MCF 10A (cell line): Measurements from ENCODE around the gene TBX6. TPM values are rescaled to one million over a fixed set of nuclear protein-coding genes. Genes with fewer than 3 reads are reported as not detected.

ENCODE experiments used
- BruUV-seq: library from RNA; stranded (reverse); fragments of 400-500 nt; replicated peaks from 2 replicates; lab custom pipeline; 2021; lab: Mats Ljungman, UMichigan
- CTCF ChIA-PET: fragments of 300-600 bp; sonication (Branson Sonifier 250); formaldehyde crosslinking; extraction: SDS; loops from one replicate; lab custom pipeline; 2021; ENCODE audit warnings: antibody characterized with exemption, inconsistent platforms; lab: Yijun Ruan, JAX
- POLR2A ChIA-PET: fragments of 300-600, 350-650 bp; sonication (Branson Sonifier 250); formaldehyde crosslinking; extraction: SDS; loops from one replicate; lab custom pipeline; 2020; ENCODE audit warnings: antibody characterized with exemption, inconsistent platforms; lab: Yijun Ruan, JAX
- DNase-seq: peaks from one replicate; pipeline ENCODE4 v3.0.0-alpha.2; 2018; ENCODE audit not compliant: unreplicated experiment
- H3K27ac Mint-ChIP-seq: one replicate; pipeline ENCODE4 v1.8.0; 2022; ENCODE audit warnings: mild to moderate bottlenecking, low read depth, mixed read lengths; ENCODE audit not compliant: unreplicated experiment
- H3K27me3 Mint-ChIP-seq: one replicate; pipeline ENCODE4 v1.8.0; 2022; ENCODE audit warnings: mixed read lengths; ENCODE audit not compliant: insufficient read depth, unreplicated experiment
- H3K36me3 Mint-ChIP-seq: one replicate; pipeline ENCODE4 v1.8.0; 2022; ENCODE audit warnings: mild to moderate bottlenecking, moderate library complexity, mixed read lengths; ENCODE audit not compliant: insufficient read depth, unreplicated experiment
- H3K4me1 Mint-ChIP-seq: one replicate; pipeline ENCODE4 v1.8.0; 2022; ENCODE audit warnings: mixed read lengths; ENCODE audit not compliant: insufficient read depth, unreplicated experiment
- H3K4me3 Mint-ChIP-seq: one replicate; pipeline ENCODE4 v1.8.0; 2022; ENCODE audit warnings: mild to moderate bottlenecking, moderate library complexity, mixed read lengths; ENCODE audit not compliant: unreplicated experiment
- H3K9me3 Mint-ChIP-seq: one replicate; pipeline ENCODE4 v1.8.0; 2022; ENCODE audit warnings: mixed read lengths; ENCODE audit not compliant: unreplicated experiment
- intact Hi-C: fragments of 100-400 bp; cut with micrococcal nuclease; formaldehyde crosslinking; loops from 2 replicates; pipeline ENCODE4 v1.14.1; 2022
- total RNA-seq: library from RNA; stranded (reverse); gene quantifications from 2 replicates; pipeline ENCODE4 v1.2.3, GENCODE V29; 2022
- TF ChIP-seq, protein P1 (sequence below): fragments of 200-600 bp; IDR thresholded peaks from one replicate; pipeline ENCODE4 v1.8.0; 2022; ENCODE audit warnings: antibody characterized with exemption, mild to moderate bottlenecking; ENCODE audit not compliant: unreplicated experiment

Gene TBX6
- total RNA-seq, 1 experiment from 2014 or later = 0.16 TPM

GRCh38 chr16:30084096-30084815 lies 7.5 kb downstream of the TBX6 start:
- H3K9me3 Mint-ChIP-seq = no peaks in the 10 kb centered on the region
- DNase-seq = no peak
- H3K27ac Mint-ChIP-seq = no peak overlapping the region
- peaks cover 50% of the 10 kb centered on the region for H3K36me3 Mint-ChIP-seq
- no peaks in the 10 kb centered on the region for H3K27me3 Mint-ChIP-seq
- ChIA-PET POLR2A (interaction anchor here (0.5 to 2.0 kb wide), 5 partner anchors 8 to 408 kb away, joined by 3 to 9 read pairs (median 5); partner anchors contain the start of genes ALDOA, PAGR1, PPP4C and YPEL3), CTCF (interaction anchor here (0.7 kb wide), 1 partner anchor 497 kb away, joined by 4 read pairs; no protein-coding TSS in a partner anchor)
- no TSS peak for BruUV-seq
- TF ChIP-seq, protein P1, sequence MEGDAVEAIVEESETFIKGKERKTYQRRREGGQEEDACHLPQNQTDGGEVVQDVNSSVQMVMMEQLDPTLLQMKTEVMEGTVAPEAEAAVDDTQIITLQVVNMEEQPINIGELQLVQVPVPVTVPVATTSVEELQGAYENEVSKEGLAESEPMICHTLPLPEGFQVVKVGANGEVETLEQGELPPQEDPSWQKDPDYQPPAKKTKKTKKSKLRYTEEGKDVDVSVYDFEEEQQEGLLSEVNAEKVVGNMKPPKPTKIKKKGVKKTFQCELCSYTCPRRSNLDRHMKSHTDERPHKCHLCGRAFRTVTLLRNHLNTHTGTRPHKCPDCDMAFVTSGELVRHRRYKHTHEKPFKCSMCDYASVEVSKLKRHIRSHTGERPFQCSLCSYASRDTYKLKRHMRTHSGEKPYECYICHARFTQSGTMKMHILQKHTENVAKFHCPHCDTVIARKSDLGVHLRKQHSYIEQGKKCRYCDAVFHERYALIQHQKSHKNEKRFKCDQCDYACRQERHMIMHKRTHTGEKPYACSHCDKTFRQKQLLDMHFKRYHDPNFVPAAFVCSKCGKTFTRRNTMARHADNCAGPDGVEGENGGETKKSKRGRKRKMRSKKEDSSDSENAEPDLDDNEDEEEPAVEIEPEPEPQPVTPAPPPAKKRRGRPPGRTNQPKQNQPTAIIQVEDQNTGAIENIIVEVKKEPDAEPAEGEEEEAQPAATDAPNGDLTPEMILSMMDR = no peak
- intact Hi-C loops = no loop called here
- no peak overlapping the region for H3K4me3 Mint-ChIP-seq
- H3K4me1 Mint-ChIP-seq = peaks cover 5% of the 10 kb centered on the region

DNA sequence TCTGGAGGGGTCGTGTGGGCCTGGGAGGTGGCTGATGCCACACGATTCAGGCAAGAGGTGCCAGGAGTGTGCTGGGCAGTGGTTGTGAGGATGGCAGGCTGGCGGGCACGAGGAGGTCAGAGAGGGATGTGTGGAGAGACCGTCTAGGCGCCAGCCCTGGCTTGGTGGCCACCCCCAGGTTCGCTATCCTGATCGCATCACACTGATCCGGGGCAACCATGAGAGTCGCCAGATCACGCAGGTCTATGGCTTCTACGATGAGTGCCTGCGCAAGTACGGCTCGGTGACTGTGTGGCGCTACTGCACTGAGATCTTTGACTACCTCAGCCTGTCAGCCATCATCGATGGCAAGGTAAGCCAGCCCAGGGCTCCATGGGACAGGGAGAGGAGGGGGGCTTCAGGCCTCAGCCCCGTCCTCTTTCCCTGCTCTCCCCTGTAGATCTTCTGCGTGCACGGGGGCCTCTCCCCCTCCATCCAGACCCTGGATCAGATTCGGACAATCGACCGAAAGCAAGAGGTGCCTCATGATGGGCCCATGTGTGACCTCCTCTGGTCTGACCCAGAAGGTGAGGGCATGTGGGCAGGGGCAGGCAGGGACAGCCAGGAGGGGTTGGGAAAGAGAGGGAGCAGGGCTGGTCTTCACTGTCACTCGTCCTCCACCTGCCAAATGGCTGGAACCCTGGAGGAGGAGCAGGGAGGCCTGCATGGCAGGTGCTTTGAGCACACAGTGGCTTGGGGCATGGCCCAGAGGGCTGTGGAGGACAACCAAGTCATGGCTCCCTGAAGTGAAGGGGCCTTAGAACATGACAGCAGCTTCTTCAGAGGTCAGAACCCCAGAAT lies 8.3 kb downstream of the TBX6 start:
- intact Hi-C loops = no loop called here
- no TSS peak for BruUV-seq
- peaks cover 5% of the 10 kb centered on the region for H3K4me1 Mint-ChIP-seq
- TF ChIP-seq, protein P1 = no peak
- ChIA-PET POLR2A (interaction anchor here (1.9 to 2.0 kb wide), 2 partner anchors 12 to 18 kb away, joined by 5 to 9 read pairs; partner anchors contain the start of genes ALDOA and YPEL3), CTCF (interaction anchor here (0.6 to 2.9 kb wide), 2 partner anchors 8 to 335 kb away, joined by 3 to 24 read pairs; partner anchors contain the start of gene TBX6)
- H3K9me3 Mint-ChIP-seq = no peaks in the 10 kb centered on the region
- no peak for DNase-seq
- H3K36me3 Mint-ChIP-seq = peaks cover 58% of the 10 kb centered on the region
- H3K4me3 Mint-ChIP-seq = no peak overlapping the region
- H3K27me3 Mint-ChIP-seq = no peaks in the 10 kb centered on the region
- H3K27ac Mint-ChIP-seq = no peak overlapping the region

DNA sequence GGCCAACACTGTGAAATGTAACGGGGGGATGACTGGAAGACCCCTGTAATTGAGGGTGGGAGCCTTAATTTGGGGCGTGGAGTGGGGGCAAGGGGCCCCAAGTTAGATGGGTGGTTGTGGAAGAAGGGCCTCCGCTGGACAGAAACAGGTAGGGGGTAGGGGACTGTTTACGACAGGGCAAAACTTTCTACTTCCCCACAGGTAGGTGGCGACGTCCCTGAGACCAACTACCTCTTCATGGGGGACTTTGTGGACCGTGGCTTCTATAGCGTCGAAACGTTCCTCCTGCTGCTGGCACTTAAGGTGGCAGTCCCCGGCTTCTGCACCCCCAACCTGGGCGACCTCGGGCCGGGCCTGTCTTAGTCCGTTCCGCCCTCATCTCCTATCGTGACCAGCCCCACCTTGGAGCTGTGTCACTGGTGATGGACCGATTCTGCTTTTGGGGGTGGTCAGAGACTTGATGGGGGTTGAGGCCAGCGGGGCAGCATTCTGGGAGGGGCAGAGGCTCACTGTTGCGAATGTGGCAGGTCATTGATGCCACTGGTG lies 9.1 kb downstream of the TBX6 start:
- Mint-ChIP-seq H3K27ac (no peak overlapping the region), H3K9me3 (no peaks in the 10 kb centered on the region), H3K36me3 (peaks cover 63% of the 10 kb centered on the region), H3K4me3 (no peak overlapping the region), H3K27me3 (no peaks in the 10 kb centered on the region), H3K4me1 (peaks cover 9% of the 10 kb centered on the region)
- intact Hi-C loops = no loop called here
- ChIA-PET CTCF (interaction anchor here (2.9 kb wide), 1 partner anchor 9 kb away, joined by 24 read pairs; the partner anchor contains the start of gene TBX6), POLR2A (interaction anchor here (2.2 kb wide), 1 partner anchor 17 kb away, joined by 11 read pairs; the partner anchor contains the start of gene ALDOA)
- DNase-seq = no peak
- no TSS peak for BruUV-seq
- TF ChIP-seq, protein P1 = no peak
